SK-N-SH (cell line): ENCODE measurements around the gene CCDC154. TPM values are rescaled to one million over a fixed set of nuclear protein-coding genes. Genes with fewer than 3 reads are reported as not detected.

ENCODE experiments used
- FOSL2 ChIP-seq: IDR thresholded peaks from 2 replicates; pipeline ENCODE4 v1.4.0; 2012; ENCODE audit warnings: low read depth, mild to moderate bottlenecking, moderate library complexity, borderline replicate concordance
- FOXM1 ChIP-seq: IDR thresholded peaks from 2 replicates; pipeline ENCODE4 v1.4.0; 2012; ENCODE audit warnings: low read depth, mild to moderate bottlenecking
- GATA2 ChIP-seq: sonication (generic); formaldehyde crosslinking; IDR thresholded peaks from 2 replicates; pipeline ENCODE4 v1.5.0; 2020; ENCODE audit warnings: mild to moderate bottlenecking, missing genetic modification reagents
- IRF3 ChIP-seq: fragments of 150-350 bp; IDR thresholded peaks from 2 replicates; pipeline ENCODE4 v1.6.1; 2016; ENCODE audit warnings: mild to moderate bottlenecking, low read depth, low read length
- MEF2A ChIP-seq: IDR thresholded peaks from 2 replicates; pipeline ENCODE4 v1.4.0; 2012; ENCODE audit warnings: low read depth, borderline replicate concordance
- NRF1 ChIP-seq: IDR thresholded peaks from 2 replicates; pipeline ENCODE4 v1.6.1; 2012; ENCODE audit warnings: low read depth, mild to moderate bottlenecking, low read length
- PBX3 ChIP-seq: IDR thresholded peaks from 2 replicates; pipeline ENCODE4; 2012
- RCOR1 ChIP-seq: fragments of 150-350 bp; IDR thresholded peaks from 2 replicates; pipeline ENCODE4 v1.6.1; 2017; ENCODE audit warnings: antibody characterized with exemption, low read length
- REST ChIP-seq: IDR thresholded peaks from 2 replicates; pipeline ENCODE4 v1.6.1; 2012; ENCODE audit warnings: mild to moderate bottlenecking, low read depth, low read length, moderate library complexity
- RFX5 ChIP-seq: IDR thresholded peaks from 2 replicates; pipeline ENCODE4 v1.6.1; 2012; ENCODE audit warnings: mild to moderate bottlenecking, improper control_type of control experiment, low read length
- RXRA ChIP-seq: IDR thresholded peaks from 2 replicates; pipeline ENCODE4 v1.4.0; 2012; ENCODE audit warnings: low read depth, mild to moderate bottlenecking, borderline replicate concordance
- SIN3A ChIP-seq: IDR thresholded peaks from 2 replicates; pipeline ENCODE4 v1.6.1; 2012; ENCODE audit warnings: low read depth, mild to moderate bottlenecking, low read length, moderate library complexity, borderline replicate concordance
- TAF1 ChIP-seq: IDR thresholded peaks from 2 replicates; pipeline ENCODE4 v1.6.1; 2012; ENCODE audit warnings: low read depth, mild to moderate bottlenecking, low read length, moderate library complexity, borderline replicate concordance
- TCF12 ChIP-seq: IDR thresholded peaks from 2 replicates; pipeline ENCODE4 v1.4.0; 2012
- TEAD4 ChIP-seq: IDR thresholded peaks from 2 replicates; pipeline ENCODE4 v1.4.0; 2012; ENCODE audit warnings: mild to moderate bottlenecking, borderline replicate concordance; ENCODE audit not compliant: insufficient read depth
- USF2 ChIP-seq: fragments of 150-350 bp; IDR thresholded peaks from 2 replicates; pipeline ENCODE4 v1.6.1; 2017; ENCODE audit warnings: antibody characterized with exemption, low read length, low read depth, borderline replicate concordance
- polyA plus RNA-seq, 3 experiments: library from polyadenylated mRNA; depleted of rRNA; stranded (reverse); fragments of >200 nt; gene quantifications; 2 replicates each; pipeline ENCODE4 v1.2.3, GENCODE V29; 2012
- TF ChIP-seq, protein P1 (sequence below): IDR thresholded peaks from 2 replicates; pipeline ENCODE4 v1.4.0; 2012; ENCODE audit warnings: low read depth, borderline replicate concordance
- TF ChIP-seq, protein P2 (sequence below): fragments of 200-600 bp; sonication (generic); IDR thresholded peaks from 2 replicates; pipeline ENCODE4 v1.6.1; 2017; ENCODE audit warnings: antibody characterized with exemption, mild to moderate bottlenecking, moderate library complexity

Gene CCDC154
- polyA plus RNA-seq, 1 of the 3 experiments (the other 2 are of a cell fraction), result 0.35 TPM

GRCh38 chr16:1474796-1475551 lies 30.6 kb upstream of the CCDC154 start, which contains the start of gene CLCN7 (continued):
- TF ChIP-seq RFX5 (no peak), RXRA (no peak), GATA2 (CRISPR knock-in tag) (no peak), IRF3 (no peak), SIN3A (peak; percentile 64), NRF1 (no peak), USF2 (peak; percentile 99), TEAD4 (no peak), TAF1 (peak; percentile 75; the same call in 1 of the 2 replicates), MEF2A (no peak), FOSL2 (no peak), FOXM1 (no peak), PBX3 (no peak), REST (peak; percentile 14; the same call in 1 of the 2 replicates), RCOR1 (peak; percentile 73), TCF12 (no peak; the same call in 1 of the 2 replicates)
- TF ChIP-seq, protein P1, sequence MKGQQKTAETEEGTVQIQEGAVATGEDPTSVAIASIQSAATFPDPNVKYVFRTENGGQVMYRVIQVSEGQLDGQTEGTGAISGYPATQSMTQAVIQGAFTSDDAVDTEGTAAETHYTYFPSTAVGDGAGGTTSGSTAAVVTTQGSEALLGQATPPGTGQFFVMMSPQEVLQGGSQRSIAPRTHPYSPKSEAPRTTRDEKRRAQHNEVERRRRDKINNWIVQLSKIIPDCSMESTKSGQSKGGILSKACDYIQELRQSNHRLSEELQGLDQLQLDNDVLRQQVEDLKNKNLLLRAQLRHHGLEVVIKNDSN, result peak; percentile 99
- TF ChIP-seq, protein P2, sequence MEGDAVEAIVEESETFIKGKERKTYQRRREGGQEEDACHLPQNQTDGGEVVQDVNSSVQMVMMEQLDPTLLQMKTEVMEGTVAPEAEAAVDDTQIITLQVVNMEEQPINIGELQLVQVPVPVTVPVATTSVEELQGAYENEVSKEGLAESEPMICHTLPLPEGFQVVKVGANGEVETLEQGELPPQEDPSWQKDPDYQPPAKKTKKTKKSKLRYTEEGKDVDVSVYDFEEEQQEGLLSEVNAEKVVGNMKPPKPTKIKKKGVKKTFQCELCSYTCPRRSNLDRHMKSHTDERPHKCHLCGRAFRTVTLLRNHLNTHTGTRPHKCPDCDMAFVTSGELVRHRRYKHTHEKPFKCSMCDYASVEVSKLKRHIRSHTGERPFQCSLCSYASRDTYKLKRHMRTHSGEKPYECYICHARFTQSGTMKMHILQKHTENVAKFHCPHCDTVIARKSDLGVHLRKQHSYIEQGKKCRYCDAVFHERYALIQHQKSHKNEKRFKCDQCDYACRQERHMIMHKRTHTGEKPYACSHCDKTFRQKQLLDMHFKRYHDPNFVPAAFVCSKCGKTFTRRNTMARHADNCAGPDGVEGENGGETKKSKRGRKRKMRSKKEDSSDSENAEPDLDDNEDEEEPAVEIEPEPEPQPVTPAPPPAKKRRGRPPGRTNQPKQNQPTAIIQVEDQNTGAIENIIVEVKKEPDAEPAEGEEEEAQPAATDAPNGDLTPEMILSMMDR, result no peak
